CD4-positive, alpha-beta T cell treated with Interleukin-17A for 4 hours (primary cell): ENCODE measurements around the gene ASAP3.

Experiments
- DNase-seq: peaks from one replicate; pipeline ENCODE4 v3.0.0-alpha.2; 2020; ENCODE audit warnings: mixed read lengths

Gene ASAP3

GRCh38 chr1:23422241-23422877 lies 61.6 kb downstream of the ASAP3 start:
- peak; percentile 75 for DNase-seq

GRCh38 chr1:23421753-23422240 lies 62.2 kb downstream of the ASAP3 start:
- DNase-seq: no peak

- no peak for DNase-seq
These were observed 62.6 kb downstream of the ASAP3 start for GRCh38 chr1:23421343-23421742.

GRCh38 chr1:23420778-23421177 lies 63.2 kb downstream of the ASAP3 start:
- DNase-seq: no peak

- no peak for DNase-seq
These were observed 64.8 kb downstream of the ASAP3 start for GRCh38 chr1:23419180-23419579.

GRCh38 chr1:23417570-23417969 lies 66.4 kb downstream of the ASAP3 start:
- DNase-seq: no peak

- DNase-seq: no peak
These were observed 67.0 kb downstream of the ASAP3 start for GRCh38 chr1:23416964-23417363.

- DNase-seq: no peak
These were observed 75.1 kb downstream of the ASAP3 start for GRCh38 chr1:23408797-23409290.

GRCh38 chr1:23407016-23407630 lies 76.9 kb downstream of the ASAP3 start:
- no peak for DNase-seq

- DNase-seq: no peak
These were observed 78.0 kb downstream of the ASAP3 start for GRCh38 chr1:23405946-23406345.

GRCh38 chr1:23403735-23404486 lies 80.1 kb downstream of the ASAP3 start:
- DNase-seq: peak; percentile 85

GRCh38 chr1:23403355-23403734 lies 80.6 kb downstream of the ASAP3 start:
- no peak for DNase-seq

- no peak for DNase-seq
These were observed 81.0 kb downstream of the ASAP3 start for GRCh38 chr1:23403038-23403336.

GRCh38 chr1:23402286-23403037 lies 81.5 kb downstream of the ASAP3 start:
- DNase-seq: no peak

- DNase-seq: no peak
These were observed 82.7 kb downstream of the ASAP3 start for GRCh38 chr1:23401313-23401712.

- DNase-seq: no peak
These were observed 83.5 kb downstream of the ASAP3 start for GRCh38 chr1:23400324-23401114.

GRCh38 chr1:23399229-23399628 lies 84.8 kb downstream of the ASAP3 start:
- DNase-seq: no peak

- no peak for DNase-seq
These were observed 86.1 kb downstream of the ASAP3 start for GRCh38 chr1:23397908-23398307.

- no peak for DNase-seq
These were observed 87.6 kb downstream of the ASAP3 start for GRCh38 chr1:23396380-23396779.

GRCh38 chr1:23395849-23396248 lies 88.1 kb downstream of the ASAP3 start:
- no peak for DNase-seq

- DNase-seq: no peak
These were observed 88.7 kb downstream of the ASAP3 start for GRCh38 chr1:23395154-23395724.

- DNase-seq: no peak
These were observed 89.3 kb downstream of the ASAP3 start for GRCh38 chr1:23394684-23395083.
